Lung (tissue), 12 donors: ENCODE measurements around the gene MRE11. TPM values are rescaled to one million over a fixed set of nuclear protein-coding genes. Genes with fewer than 3 reads are reported as not detected.
"Not testable (repeated sequence)": the region's sequence is repeated elsewhere in the genome, so short reads cannot be mapped to it uniquely, and the experiment has no call there.

Experiments used
- ATAC-seq: fragments of 200-7000 bp; cut with Tn5 transposase; one replicate; pipeline ENCODE4 v1.9.1; 2020; ENCODE audit warnings: moderate number of reproducible peaks; ENCODE audit not compliant: insufficient read depth, low FRiP score
- DNase-seq, 3 donors: peaks; one replicate each; pipeline ENCODE4 v3.0.0-alpha.2; 2013 to 2017
- H3K27ac ChIP-seq, 2 donors: one replicate each; pipeline ENCODE4 v1.5.1; 2013; ENCODE audit warnings: mild to moderate bottlenecking in 2 of 2, moderate library complexity in 2 of 2, control low read depth in 1 of 2, inconsistent platforms in 1 of 2, low read depth in 1 of 2, low read length in 1 of 2
- H3K27me3 ChIP-seq, 3 donors: one replicate each; pipeline ENCODE4 v1.5.1; 2013; ENCODE audit warnings: low read length in 2 of 3; ENCODE audit not compliant: control insufficient read depth in 3 of 3, insufficient read depth in 3 of 3
- H3K36me3 ChIP-seq, 4 donors: one replicate each; pipeline ENCODE4 v1.5.1; 2013; ENCODE audit warnings: low read length in 4 of 4, mild to moderate bottlenecking in 1 of 4, moderate library complexity in 1 of 4; ENCODE audit not compliant: control insufficient read depth in 4 of 4, insufficient read depth in 4 of 4
- H3K4me1 ChIP-seq, 5 donors: one replicate each; pipeline ENCODE4 v1.5.1; 2013; ENCODE audit warnings: low read length in 5 of 5, mild to moderate bottlenecking in 2 of 5, moderate library complexity in 1 of 5; ENCODE audit not compliant: control insufficient read depth in 5 of 5, insufficient read depth in 5 of 5
- H3K4me3 ChIP-seq: one replicate; pipeline ENCODE4 v1.5.1; 2013; ENCODE audit warnings: mild to moderate bottlenecking, control low read depth, moderate library complexity
- H3K9ac ChIP-seq, 2 donors: one replicate each; pipeline ENCODE4 v1.5.1; 2013; ENCODE audit warnings: low read length in 2 of 2, control low read depth in 1 of 2; ENCODE audit not compliant: insufficient read depth in 1 of 2
- H3K9me3 ChIP-seq, 4 donors: one replicate each; pipeline ENCODE4 v1.5.1; 2013; ENCODE audit warnings: low read length in 3 of 4, mild to moderate bottlenecking in 1 of 4, moderate library complexity in 1 of 4; ENCODE audit not compliant: control insufficient read depth in 4 of 4, insufficient read depth in 3 of 4
- WGBS, 2 donors: extraction: QIAGEN DNeasy Blood & Tissue Kit; methylation state at CpG; one replicate each; pipeline ENCODE4 v1.1.7; 2013; 5-methylcytosine and 5-hydroxymethylcytosine counted together
- polyA plus RNA-seq, 2 donors: library from polyadenylated mRNA; stranded (reverse); fragments of 200-250 nt; gene quantifications; one replicate each; pipeline ENCODE4 v1.2.1, GENCODE V29; 2013
- total RNA-seq, 2 donors: library from RNA; depleted of rRNA in 1 of 2; stranded (reverse); fragments of >200 nt in 1 of 2; gene quantifications; one replicate each; pipeline ENCODE4 v1.2.1, GENCODE V29; 2014 to 2021
- TF ChIP-seq, protein P1 (sequence below): IDR thresholded peaks from 2 replicates; pipeline ENCODE4 v1.5.1; 2012; ENCODE audit warnings: mild to moderate bottlenecking; ENCODE audit errors: control extremely low read depth, extremely low read depth
- donor health status: control.
- donor health status: control.
- donor health status: Bipolar disorder and iron deficiency.
- donor health status: healthy.
- donor health status: DM: yes; HTN: yes; CAD: no.

The MRE11 gene
- total and polyA plus RNA-seq, 4 donors = 4.3 to 67.8 (median 10.8) TPM

- H3K9me3 ChIP-seq = peaks cover 0 to 9% (median 0%) of the 10 kb centered on the region in 4 donors
- no peak overlapping the region for H3K27ac ChIP-seq
- no peak overlapping the region for H3K4me3 ChIP-seq
- peaks cover 11 to 39% (median 19%) of the 10 kb centered on the region in 3 donors for H3K27me3 ChIP-seq
- ATAC-seq (no peak), DNase-seq (no peak)
- WGBS, 2 donors = 24 to 29% methylated on average over 4 of the region's 4 CpGs
- H3K9ac ChIP-seq = no peak overlapping the region
- no peaks in the 10 kb centered on the region for H3K36me3 ChIP-seq
- TF ChIP-seq, protein P1, sequence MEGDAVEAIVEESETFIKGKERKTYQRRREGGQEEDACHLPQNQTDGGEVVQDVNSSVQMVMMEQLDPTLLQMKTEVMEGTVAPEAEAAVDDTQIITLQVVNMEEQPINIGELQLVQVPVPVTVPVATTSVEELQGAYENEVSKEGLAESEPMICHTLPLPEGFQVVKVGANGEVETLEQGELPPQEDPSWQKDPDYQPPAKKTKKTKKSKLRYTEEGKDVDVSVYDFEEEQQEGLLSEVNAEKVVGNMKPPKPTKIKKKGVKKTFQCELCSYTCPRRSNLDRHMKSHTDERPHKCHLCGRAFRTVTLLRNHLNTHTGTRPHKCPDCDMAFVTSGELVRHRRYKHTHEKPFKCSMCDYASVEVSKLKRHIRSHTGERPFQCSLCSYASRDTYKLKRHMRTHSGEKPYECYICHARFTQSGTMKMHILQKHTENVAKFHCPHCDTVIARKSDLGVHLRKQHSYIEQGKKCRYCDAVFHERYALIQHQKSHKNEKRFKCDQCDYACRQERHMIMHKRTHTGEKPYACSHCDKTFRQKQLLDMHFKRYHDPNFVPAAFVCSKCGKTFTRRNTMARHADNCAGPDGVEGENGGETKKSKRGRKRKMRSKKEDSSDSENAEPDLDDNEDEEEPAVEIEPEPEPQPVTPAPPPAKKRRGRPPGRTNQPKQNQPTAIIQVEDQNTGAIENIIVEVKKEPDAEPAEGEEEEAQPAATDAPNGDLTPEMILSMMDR = no peak
- H3K4me1 ChIP-seq = peaks cover 0 to 19% (median 2%) of the 10 kb centered on the region in 5 donors
These were observed 93.6 kb downstream of the MRE11 start for GRCh38 chr11:94400050-94400449.

DNA sequence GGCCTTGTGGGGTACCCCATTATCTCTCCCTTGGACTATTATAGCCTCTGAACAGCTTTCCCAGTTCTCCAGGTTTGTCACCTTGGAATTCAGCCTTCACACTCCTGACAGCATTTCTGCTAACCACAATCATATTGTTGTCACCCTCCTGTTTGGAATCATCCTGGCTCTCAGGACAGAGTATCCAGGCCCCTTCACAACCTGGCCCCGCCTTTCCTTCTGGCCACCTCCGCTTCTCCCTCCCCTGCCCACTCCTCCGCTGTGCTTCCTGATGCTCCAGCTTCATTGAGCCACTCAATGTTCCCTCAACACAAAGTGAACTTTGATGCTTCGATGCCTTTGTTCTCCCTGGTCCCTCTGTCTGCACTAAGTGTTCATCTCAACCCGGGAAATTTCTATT is 95.5 kb downstream of the MRE11 start:
- Histone ChIP-seq H3K27ac (no peak overlapping the region), H3K36me3 (no peaks in the 10 kb centered on the region), H3K4me3 (peak overlapping the region; percentile 1), H3K4me1 (peaks cover 0 to 19% (median 2%) of the 10 kb centered on the region in 5 donors), H3K27me3 (peaks cover 11 to 39% (median 19%) of the 10 kb centered on the region in 3 donors), H3K9ac (no peak overlapping the region), H3K9me3 (peaks cover 0 to 9% (median 0%) of the 10 kb centered on the region in 4 donors)
- TF ChIP-seq, protein P1 = no peak
- no peak for ATAC-seq
- 79 to 81% methylated on average over 5 of the region's 5 CpGs for WGBS, 2 donors
- DNase-seq = no peak

GRCh38 chr11:94396282-94396681 is 97.4 kb downstream of the MRE11 start:
- Histone ChIP-seq H3K4me1 (peaks cover 0 to 14% (median 0%) of the 10 kb centered on the region in 5 donors), H3K4me3 (no peak overlapping the region), H3K27ac (no peak overlapping the region), H3K27me3 (peaks cover 5 to 31% (median 11%) of the 10 kb centered on the region in 3 donors), H3K36me3 (no peaks in the 10 kb centered on the region), H3K9me3 (peaks cover 0 to 5% (median 0%) of the 10 kb centered on the region in 4 donors), H3K9ac (no peak overlapping the region)
- no peak for DNase-seq
- ATAC-seq = no peak
- TF ChIP-seq, protein P1 = no peak
- 94% methylated on average over 5 of the region's 5 CpGs for WGBS, 2 donors

DNA sequence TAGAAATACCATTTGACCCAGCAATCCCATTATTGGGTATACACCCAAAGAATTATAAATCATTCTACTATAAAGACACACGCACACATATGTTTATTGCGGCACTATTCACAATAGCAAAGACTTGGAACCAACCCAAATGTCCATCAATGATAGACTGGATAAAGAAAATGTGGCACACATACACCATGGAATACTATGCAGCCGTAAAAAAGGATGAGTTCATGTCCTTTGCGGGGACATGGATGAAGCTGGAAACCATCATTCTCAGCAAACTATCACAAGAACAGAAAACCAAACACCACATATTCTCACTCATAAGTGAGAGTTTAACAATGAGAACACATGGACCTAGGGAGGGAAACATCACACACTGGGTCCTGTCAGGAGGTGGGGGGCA is 101.7 kb downstream of the MRE11 start:
- not testable (repeated sequence) for H3K27ac ChIP-seq, H3K27me3 ChIP-seq, H3K9me3 ChIP-seq, DNase-seq, H3K9ac ChIP-seq, H3K36me3 ChIP-seq, H3K4me1 ChIP-seq, H3K4me3 ChIP-seq, ATAC-seq
- WGBS, 2 donors = 80 to 100% methylated on average over 4 of the region's 4 CpGs
